HG03025 (cell line): ENCODE measurements around the gene PSMB8.
"Not testable (repeated sequence)": the region's sequence is repeated elsewhere in the genome, so short reads cannot be mapped to it uniquely, and the experiment has no call there.

Experiments used
- ATAC-seq: cut with Tn5 transposase; IDR thresholded peaks from one replicate; pipeline ENCODE4 v1.9.1; 2021; ENCODE audit warnings: mild to moderate bottlenecking, moderate library complexity; ENCODE audit not compliant: unreplicated experiment, low FRiP score

The PSMB8 gene

DNA sequence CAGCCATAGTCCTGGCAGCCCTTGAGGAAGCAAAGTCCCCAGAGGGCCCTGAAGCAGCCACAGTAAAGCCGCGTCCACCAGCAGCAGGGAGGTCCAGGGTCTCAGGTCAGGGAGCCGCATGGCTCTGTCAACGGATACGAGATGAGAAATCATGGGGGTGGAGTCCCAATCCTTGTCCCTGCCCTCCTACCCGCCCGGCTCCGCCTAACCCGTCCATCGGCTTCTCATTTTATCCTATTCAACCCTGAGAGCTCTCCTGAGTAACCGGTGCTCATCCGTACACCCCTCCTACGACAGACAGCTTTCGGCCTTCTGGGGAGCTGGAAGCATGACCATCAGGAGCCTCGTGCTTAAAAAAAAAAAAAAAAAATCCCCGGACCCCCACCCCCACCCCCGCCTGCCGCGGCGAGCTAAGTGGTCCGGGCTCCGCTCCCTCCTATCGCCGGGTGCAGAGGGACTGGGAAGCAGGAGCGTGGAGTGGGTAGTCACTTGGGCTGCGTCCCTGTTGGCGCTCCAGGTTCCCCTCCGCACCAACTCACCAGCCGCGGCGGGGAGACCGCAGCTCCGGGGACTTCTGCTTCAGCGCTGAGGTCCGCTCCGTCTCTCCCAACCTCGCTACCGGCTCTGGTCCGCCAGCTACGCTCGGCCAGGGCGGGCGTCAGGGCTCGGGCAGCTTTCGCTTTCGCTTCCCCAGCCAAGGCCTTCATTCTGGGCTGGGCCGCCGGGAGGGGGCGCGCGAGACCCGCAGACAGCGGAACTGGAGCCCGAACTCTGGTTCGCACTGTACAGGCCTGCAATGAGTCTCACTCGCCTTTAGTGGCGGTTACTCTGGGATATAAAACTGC is 5.5 kb downstream of the PSMB8 start, which contains the start of gene TAP2:
TAP2 (minus strand) TSS at position 626 of the 845 bp plus-strand sequence; CDS start at position 120, 506 bp downstream.
- ATAC-seq = peak; percentile 66

DNA sequence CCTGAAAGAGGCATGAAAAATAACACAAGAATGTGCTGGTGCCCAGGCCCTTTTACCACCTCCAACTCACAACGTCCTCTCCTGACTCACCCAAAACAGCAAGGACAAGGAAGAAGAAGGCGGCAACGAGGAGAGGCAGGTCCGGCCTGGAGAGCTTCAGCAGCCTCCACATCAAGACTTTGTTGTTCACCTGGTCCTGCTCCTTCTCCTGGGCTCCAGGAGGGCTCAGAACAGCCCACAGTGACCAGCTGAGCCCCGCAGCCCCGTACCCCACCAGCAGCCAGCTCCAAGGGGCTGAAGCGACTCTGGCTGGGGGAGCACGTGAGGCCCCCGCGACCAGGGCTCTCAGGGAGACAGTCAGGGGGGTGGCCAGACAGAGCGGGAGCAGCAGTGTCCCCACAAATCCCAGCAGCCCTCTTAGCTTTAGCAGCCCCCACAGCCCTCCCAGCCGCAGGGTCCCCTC is 6.2 kb downstream of the PSMB8 start:
- no peak for ATAC-seq

DNA sequence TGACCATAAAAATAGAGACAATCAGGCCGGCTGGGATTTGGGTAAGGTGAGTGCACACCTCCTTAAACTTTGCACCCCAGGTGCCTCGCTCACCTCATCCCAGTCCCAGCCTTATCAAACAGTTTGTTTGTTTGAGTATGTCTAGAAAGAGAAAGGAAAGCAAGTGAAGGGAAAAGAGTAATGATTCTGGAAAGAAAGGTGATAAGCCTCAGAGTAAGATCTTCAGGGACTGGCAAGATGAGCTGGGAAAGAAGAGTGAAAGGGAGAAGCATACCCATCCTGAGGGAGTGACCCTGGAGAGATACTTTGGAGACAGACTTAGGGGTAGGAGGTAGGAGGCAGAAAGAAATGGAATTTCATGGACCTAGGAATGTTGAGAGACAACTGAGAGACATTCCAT is 7.0 kb downstream of the PSMB8 start:
- no peak for ATAC-seq

DNA sequence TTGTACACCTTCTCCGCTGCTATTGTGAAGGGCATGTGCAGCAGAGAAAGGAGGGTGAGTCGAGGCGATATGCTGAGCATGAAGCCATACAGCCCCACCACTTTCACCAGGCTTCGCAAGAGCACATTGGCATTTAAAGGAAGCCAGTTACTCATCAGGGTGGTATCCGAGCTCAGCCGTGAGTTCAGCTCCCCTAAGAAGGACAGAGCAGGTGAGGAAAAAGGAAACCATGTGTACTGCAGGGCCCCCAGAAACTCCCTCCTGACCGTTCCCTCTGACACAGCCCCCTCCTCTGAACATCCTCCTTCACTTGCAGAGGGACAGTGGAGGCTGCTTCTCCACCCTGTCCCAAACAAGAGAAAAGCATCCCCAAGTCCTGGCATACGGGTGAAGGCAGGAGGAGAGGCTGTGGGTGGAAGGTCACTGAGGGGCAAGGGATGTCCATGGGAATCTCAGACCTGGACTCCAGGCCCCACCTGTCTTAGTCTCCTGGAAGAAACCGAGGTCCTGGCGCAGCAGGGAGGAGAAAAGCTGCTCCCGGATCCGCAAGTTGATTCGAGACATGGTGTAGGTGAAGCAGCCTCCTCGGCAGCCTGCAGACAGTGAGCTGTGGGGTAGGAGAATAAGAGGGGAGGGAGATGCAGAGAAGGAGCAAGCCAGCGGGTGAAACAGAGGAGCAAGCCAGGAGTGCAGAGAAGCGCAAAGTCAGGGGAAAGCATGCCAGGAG is 8.5 kb downstream of the PSMB8 start:
- no peak for ATAC-seq

DNA sequence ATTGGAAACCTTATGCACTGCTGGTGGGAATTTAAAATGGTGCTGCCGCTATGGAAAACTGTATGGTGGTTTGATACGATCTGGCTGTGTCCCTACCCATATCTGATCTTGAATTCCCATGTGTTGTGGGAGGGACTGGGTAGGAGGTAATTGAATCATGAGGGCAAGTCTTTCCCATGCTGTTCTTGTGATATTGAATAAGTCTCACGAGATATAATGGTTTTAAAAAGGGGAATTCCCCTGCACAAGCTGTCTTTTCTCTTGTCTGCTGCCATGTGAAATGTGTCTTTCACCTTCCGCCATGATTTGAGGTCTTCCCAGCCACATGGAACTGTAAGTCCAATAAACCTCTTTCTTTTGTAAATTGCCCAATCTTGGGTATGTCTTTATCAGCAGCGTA is 10.2 kb downstream of the PSMB8 start:
- ATAC-seq = no peak

DNA sequence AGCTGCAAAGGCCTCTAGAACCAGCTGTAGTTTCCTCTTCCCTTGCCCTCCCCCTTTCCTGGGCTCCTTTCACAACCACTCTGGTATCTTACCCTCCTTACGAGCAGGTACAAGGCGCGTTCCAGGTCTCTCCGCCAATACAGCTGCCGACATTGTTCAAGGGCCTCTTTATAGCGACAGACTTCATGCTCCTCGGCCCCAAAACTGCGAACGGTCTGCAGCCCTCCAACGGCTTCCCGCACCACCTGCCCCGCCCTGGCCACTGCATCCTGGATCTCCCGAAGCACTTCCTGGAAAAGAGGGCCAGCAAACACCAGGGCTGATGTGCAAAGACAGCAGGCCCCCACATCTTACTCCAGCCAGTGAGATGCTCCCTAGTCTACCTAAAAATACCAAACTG is 11.3 kb downstream of the PSMB8 start:
- no peak for ATAC-seq

DNA sequence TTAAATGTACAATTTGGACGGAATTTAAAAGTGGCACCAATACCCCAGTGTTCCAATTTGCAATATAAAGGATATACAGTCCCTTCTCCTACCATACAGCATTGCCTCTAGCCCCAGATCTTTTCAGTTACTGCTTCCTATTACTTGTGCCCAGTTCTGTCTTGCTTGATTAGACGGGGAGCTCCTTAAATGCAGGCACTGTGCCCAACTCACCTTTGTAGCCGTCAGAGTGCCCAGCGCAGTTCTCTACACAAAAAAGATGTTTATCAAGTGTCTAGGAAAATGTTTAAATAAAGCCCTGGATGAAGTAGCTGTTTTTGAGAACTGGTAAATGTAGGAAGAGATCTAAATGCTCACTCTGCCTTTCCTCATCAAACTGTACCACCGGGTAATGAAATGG is 12.9 kb downstream of the PSMB8 start:
- no peak for ATAC-seq

DNA sequence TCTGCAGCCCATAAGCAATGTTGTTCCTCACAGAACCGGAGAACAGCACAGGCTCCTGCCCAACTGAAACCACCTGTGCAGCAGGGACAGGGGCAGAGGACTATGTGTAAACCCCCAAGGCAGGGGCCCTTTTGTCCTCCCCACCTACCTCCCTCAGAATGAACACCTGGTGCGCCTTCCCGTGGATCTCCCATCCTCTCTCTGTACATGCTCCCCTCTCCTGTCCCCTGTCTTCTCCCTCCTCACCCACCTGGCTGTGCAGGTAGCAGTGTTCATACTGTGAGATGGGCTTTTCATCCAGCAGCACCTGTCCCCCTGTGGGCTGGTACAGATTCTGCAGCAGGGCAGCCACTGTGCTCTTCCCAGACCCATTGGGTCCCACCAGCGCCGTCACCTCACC is 13.8 kb downstream of the PSMB8 start:
- no peak for ATAC-seq

DNA sequence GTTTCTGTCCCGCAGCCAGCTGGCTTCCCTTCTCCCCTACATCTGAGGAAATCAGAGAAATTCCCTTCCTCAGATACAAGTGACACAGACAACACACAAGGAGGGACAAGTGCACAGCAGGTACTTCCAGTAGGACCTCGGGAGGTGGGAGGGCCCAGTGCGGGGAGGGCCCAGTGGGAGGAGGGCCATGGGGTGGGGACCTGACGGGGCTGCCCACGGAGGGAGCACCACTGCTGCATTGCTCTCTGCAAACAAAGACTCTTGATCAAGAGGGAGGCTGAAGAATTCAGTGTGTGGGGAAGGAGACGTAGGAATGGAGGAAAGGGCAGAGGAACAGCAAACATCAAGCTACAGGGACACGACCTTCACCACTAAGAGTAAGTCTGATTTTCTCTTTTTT is 14.4 kb downstream of the PSMB8 start:
- ATAC-seq = no peak

DNA sequence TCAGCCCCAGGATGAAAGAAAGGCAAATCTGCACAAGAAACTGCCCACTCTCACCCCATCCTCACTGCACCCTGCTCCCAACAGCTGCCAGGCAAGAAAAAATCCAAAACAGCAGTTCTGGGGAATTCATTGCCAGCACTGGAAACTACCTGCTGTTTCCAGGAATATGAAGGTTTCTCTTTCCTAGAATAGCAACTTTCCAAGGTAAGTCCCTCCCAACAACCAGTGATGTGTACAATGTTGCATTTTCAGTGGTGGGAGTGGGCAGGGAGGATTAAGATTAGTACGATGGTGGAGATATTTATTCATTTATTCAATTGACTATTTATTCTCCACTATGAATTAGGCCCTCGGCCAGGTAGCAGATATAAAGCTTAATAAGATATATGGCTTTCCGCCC is 16.8 kb downstream of the PSMB8 start:
- no peak for ATAC-seq

DNA sequence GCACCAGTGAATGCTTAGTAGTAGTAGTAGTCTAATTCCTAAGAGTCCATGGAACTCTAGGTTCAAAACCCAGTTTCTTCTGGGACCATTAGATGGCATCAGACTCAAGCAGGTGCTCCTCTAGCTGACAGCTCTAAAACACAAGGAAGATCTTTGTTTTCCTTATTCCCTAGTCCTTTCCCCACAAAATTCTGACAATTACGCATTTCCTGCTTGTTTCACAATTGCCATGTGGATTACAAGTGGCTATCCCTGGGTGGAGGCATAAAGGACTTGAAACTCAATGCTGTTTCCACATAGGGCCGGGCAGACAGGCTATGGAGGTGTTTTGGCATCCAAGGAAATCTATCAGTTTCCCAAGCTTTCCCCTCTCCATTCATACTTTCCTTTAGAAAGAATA is 17.9 kb downstream of the PSMB8 start:
- ATAC-seq = no peak

DNA sequence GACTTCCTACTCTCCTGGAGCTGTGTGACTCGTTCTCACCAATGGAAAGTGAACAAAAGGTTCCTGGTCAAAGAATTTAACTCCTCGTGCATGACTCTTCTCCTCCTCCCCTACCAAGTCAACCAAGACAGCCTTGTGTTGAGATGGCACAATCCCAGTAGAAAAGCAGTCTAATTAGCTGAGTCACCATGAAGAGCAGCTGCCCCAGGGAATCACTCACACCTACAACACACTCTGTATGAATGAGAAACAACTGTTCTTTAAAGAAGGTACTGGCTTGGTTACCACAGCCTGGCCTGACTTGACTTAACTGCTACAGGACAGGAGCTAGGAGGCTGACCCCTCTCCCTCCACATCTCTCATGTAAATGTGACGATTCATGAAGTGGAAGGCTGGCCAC is 24.1 kb downstream of the PSMB8 start:
- ATAC-seq = no peak

DNA sequence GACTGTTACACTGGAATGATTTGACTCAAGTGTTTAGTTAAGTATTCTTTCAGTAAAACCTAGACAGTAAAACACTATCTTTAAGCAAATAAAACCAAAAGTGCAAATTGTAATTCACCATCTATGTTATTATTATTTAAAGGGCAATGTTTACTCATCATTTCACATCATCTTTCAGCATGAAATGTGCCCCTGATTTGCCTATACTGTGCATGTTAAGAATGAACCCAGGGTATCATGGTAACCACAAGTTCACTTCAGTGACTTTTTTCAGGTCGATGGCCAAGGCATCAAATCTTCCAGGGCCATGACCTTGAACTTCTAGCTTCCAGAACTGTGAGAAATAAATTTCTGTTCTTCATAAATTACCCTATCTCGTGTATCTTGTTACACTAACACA is 25.0 kb downstream of the PSMB8 start:
- no peak for ATAC-seq

DNA sequence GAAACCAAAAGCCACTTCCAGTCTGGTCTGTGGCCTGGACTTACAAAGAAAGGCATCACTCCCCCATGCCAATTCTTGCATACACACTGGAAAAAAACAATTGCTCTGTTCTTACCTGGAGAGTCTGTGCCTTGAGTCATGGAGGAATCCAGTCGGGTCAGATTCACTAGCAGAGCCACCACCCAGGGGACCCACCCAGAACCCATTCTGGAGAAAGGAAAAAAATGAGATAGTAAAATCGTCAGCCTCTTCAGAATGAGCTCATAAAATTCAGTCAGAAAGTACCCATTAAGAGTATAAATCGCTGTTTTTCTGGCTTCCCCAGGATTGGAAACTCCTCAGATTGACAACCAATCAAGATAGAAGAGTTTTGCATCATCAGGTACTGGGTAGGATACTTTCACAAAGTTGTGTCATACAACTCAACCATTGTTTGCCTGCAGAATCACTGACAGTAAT is 27.1 kb downstream of the PSMB8 start, which contains the start of gene HLA-DOB:
HLA-DOB (minus strand) TSS at position 257 of the 459 bp plus-strand sequence; CDS start at position 206, 51 bp downstream.
- ATAC-seq = no peak

DNA sequence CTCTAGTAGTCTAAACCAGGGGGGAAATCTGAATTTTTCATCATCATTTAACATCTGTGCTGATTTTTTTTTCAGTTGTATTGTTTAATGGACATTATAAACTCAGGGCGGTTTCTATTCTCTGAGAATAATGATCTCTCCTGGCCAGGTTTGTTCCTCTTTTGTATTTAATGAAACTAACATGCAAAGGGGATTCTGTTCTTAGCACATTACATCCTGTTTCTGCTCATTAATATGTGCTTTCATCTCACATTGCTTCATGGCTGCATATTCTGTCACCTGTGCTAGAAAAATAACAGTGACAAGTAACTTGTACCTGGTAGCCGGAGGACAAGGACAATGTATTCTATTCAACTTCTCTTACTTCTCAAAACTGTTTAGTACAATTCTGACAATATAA is 27.9 kb downstream of the PSMB8 start:
- no peak for ATAC-seq

DNA sequence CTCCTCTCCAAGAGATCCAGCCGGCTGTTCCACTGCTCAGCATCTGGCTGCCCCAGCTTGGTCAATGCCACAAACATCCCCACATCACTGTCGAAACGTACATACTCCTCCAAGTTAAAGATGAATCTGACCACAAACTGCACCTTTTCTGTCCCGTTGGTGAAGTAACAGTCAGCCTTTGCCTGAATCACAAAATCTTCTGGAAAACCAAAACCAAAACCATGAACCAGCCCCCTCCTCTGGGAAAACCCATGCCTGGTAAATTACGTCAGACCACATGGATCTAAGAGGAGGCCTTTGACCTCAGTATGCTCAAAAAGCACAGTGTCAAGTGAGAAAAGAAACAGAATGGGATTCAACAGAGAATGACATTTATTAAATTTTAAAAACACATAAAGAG is 28.7 kb downstream of the PSMB8 start:
- ATAC-seq = no peak

DNA sequence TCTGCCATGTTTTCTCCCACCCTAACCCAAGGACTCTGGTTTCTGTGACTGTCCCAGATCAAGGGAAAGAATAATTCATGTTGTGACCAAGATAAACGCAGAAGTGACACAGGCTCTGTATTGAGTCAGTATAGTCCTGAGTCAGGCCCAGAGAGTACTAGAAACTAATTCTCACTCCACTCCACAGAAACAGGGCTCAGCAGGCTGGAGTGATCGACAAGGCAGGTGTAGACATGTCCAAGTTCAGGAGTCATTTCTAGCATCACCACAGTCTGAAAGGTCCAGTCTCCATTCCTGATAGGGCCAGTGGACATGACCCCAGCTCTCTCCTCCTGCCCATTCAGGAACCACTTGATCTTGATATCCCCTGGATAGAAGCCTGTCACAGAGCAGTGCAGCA is 29.7 kb downstream of the PSMB8 start:
- no peak for ATAC-seq

DNA sequence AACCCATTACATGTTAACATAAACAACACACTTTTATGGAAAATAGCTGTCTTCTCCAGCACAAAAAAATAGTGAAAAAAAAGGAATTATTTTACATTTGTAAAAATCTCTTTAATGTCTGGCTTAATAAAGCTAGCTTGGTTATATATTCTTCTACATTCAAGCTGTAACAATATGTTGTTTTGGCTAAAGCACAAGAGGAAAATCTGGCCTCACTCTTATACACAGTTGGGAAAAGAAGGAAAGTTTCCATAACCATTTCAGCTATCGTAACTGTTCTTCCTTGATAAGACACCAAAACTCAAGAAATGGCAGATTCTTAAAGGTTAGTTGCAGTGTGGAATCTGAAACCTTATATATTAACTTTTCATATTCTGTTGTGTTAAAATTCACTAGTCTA is 34.7 kb downstream of the PSMB8 start:
- no peak for ATAC-seq

DNA sequence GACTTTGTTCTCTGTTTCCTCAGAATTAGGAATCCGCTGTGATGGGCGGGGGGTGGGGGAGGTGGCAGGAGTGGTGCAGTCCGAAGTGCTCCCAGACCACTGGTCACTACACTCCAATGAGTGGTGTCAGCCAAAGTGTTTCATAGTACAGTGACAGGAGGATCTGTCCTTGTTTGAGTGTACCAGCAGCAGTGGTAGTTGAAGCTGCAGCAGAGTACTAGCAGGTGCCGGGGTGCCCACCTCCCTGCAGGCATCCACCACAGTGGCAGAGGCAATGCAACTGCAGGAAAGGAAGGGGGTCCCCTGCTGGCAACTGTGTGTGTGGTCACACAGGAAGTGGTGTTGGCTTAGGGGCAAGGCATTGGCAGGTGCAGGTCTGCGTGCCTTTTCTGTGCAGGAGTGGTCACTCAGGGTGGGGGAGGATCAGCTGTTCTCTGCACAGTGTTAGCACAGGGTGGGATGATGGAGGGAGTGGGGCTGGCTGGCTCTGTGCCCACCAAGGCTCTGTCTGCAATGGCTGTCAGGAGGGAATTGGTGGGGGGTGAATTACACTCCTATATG is 36.7 kb downstream of the PSMB8 start:
- no peak for ATAC-seq

DNA sequence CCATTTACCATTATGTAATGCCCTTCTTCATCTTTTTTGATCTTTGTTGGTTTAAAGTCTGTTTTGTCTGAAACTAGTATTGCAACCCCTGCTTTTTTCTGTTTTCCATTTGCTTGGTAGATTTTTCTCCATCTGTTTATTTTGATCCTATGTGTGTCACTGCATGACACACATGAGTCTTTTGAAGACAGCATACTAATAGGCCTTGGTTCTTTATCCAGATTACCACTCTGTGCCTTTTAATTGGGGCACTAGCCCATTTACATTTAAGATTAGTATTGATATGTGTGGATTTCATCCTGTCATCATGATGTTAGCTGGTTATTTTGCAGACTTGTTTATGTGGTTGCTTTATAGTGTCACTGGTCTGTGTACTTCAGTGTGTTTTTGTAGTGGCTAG is 38.4 kb downstream of the PSMB8 start:
- ATAC-seq = not testable (repeated sequence)

DNA sequence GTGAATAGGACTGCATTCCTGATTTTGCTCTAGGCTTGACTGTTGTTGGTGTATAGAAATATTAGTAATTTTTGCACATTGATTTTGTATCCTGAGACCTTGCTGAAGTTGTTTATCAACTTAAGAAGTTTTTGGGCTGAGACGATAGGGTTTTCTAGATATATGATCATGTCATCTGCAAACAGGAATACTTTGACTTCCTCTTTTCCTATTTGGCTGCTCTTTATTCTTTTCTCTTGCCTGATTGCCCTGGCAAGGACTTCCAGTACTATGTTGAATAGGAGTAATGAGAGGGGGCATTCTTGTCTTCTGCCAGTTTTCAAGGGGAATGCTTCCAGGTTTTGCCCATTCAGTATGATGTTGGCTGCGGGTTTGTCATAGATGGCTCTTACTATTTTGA is 40.4 kb downstream of the PSMB8 start:
- no peak for ATAC-seq
